Neural cell (in vitro differentiated cells): Measurements from ENCODE around the gene MAGI2. TPM values are rescaled to one million over a fixed set of nuclear protein-coding genes. Genes with fewer than 3 reads are reported as not detected.
"Not testable (repeated sequence)": the region's sequence is repeated elsewhere in the genome, so short reads cannot be mapped to it uniquely, and the experiment has no call there.

Experiments used
- H2AFZ ChIP-seq: fragments of 200-600, 300-800 bp; sonication (generic), shearing (Covaris generic); 2 replicates; pipeline ENCODE4 v1.6.0; 2014; ENCODE audit warnings: low read depth, mild to moderate bottlenecking, antibody characterized with exemption, low read length, moderate library complexity
- H3F3A ChIP-seq: fragments of 200-600 bp; shearing (Covaris generic); 2 replicates; pipeline ENCODE4 v1.6.1; 2016; ENCODE audit warnings: mild to moderate bottlenecking, moderate library complexity, mixed read lengths, antibody characterized with exemption, low read length; ENCODE audit not compliant: insufficient read depth, poor library complexity, severe bottlenecking
- H3K27ac ChIP-seq: fragments of 200-600, 300-800 bp; sonication (generic), shearing (Covaris generic); 2 replicates; pipeline ENCODE4 v1.5.1; 2014; ENCODE audit warnings: mild to moderate bottlenecking, low read length, moderate library complexity
- H3K27me3 ChIP-seq: fragments of 300-800, 200-600 bp; sonication (generic), shearing (Covaris generic); 2 replicates; pipeline ENCODE4 v1.6.0; 2014; ENCODE audit warnings: mild to moderate bottlenecking, low read depth, low read length, moderate library complexity; ENCODE audit not compliant: insufficient read depth
- H3K36me3 ChIP-seq: fragments of 300-800, 200-600 bp; sonication (generic), shearing (Covaris generic); 2 replicates; pipeline ENCODE4 v1.5.1; 2014; ENCODE audit warnings: mild to moderate bottlenecking, antibody characterized with exemption, low read length, moderate library complexity; ENCODE audit not compliant: insufficient read depth
- H3K4me2 ChIP-seq: fragments of 300-800, 200-600 bp; sonication (generic), shearing (Covaris generic); 2 replicates; pipeline ENCODE4 v1.6.0; 2014; ENCODE audit warnings: mild to moderate bottlenecking, low read length
- H3K4me3 ChIP-seq: fragments of 300-800, 200-600 bp; sonication (generic), shearing (Covaris generic); 2 replicates; pipeline ENCODE4 v1.5.1; 2014; ENCODE audit warnings: mild to moderate bottlenecking, low read length, moderate library complexity
- H3K79me2 ChIP-seq: fragments of 200-600 bp; shearing (Covaris generic); replicated peaks from 2 replicates; pipeline ENCODE4 v1.6.0; 2014; ENCODE audit warnings: mild to moderate bottlenecking, low read length, moderate library complexity; ENCODE audit not compliant: insufficient read depth
- H3K9ac ChIP-seq: fragments of 300-800, 200-600 bp; sonication (generic), shearing (Covaris generic); 2 replicates; pipeline ENCODE4 v1.6.1; 2016; ENCODE audit warnings: mild to moderate bottlenecking, low read length, mixed read lengths
- H3K9me2 ChIP-seq: fragments of 200-600 bp; shearing (Covaris generic); 2 replicates; pipeline ENCODE4 v1.6.1; 2016; ENCODE audit warnings: mild to moderate bottlenecking, low read length, mixed read lengths; ENCODE audit not compliant: insufficient read depth
- H3K9me3 ChIP-seq: fragments of 200-600, 300-800 bp; sonication (generic), shearing (Covaris generic); 2 replicates; pipeline ENCODE4 v1.6.1; 2016; ENCODE audit warnings: mild to moderate bottlenecking, mixed run types, low read length, moderate library complexity, mixed read lengths
- H4K20me1 ChIP-seq: fragments of 200-600 bp; shearing (Covaris generic); 2 replicates; pipeline ENCODE4 v1.6.1; 2016; ENCODE audit warnings: mild to moderate bottlenecking, mixed run types; ENCODE audit not compliant: insufficient read depth
- CTCF ChIP-seq: fragments of 450-650 bp; IDR thresholded peaks from 2 replicates; pipeline ENCODE4 v1.5.1; 2014; ENCODE audit warnings: antibody characterized with exemption, mild to moderate bottlenecking, moderate library complexity; ENCODE audit not compliant: poor library complexity, severe bottlenecking
- EP300 ChIP-seq: fragments of 450-650 bp; conservative IDR thresholded peaks from 2 replicates; pipeline ENCODE4 v1.6.1; 2014; ENCODE audit warnings: antibody characterized with exemption, mild to moderate bottlenecking, moderate library complexity; ENCODE audit not compliant: poor library complexity, severe bottlenecking
- EZH2 ChIP-seq: fragments of 200-600, 300-800 bp; shearing (Covaris generic), sonication (generic); IDR thresholded peaks from 2 replicates; pipeline ENCODE4 v1.6.1; 2014; ENCODE audit warnings: antibody characterized with exemption, low read length, borderline replicate concordance, mild to moderate bottlenecking; ENCODE audit not compliant: insufficient read depth, poor library complexity, severe bottlenecking
- MXI1 ChIP-seq: fragments of 450-650 bp; conservative IDR thresholded peaks from 2 replicates; pipeline ENCODE4 v1.6.1; 2014; ENCODE audit warnings: antibody characterized with exemption, mild to moderate bottlenecking; ENCODE audit not compliant: poor library complexity, severe bottlenecking
- POLR2AphosphoS5 ChIP-seq: IDR thresholded peaks from 2 replicates; pipeline ENCODE4 v1.6.1; 2012
- RAD21 ChIP-seq: fragments of 450-650 bp; conservative IDR thresholded peaks from 2 replicates; pipeline ENCODE4 v1.6.1; 2014; ENCODE audit warnings: antibody characterized with exemption, mild to moderate bottlenecking, moderate library complexity
- REST ChIP-seq: IDR thresholded peaks from 2 replicates; pipeline ENCODE4 v1.6.1; 2012; ENCODE audit warnings: borderline replicate concordance
- SMC3 ChIP-seq: fragments of 450-650 bp; conservative IDR thresholded peaks from 2 replicates; pipeline ENCODE4 v1.6.1; 2014; ENCODE audit warnings: antibody characterized with exemption, mild to moderate bottlenecking, moderate library complexity; ENCODE audit not compliant: poor library complexity
- TAF1 ChIP-seq: IDR thresholded peaks from 2 replicates; pipeline ENCODE4 v1.6.1; 2012; ENCODE audit warnings: low read depth
- polyA plus RNA-seq: library from polyadenylated mRNA; depleted of rRNA; stranded (reverse); fragments of >200 nt; gene quantifications from 2 replicates; pipeline ENCODE4 v1.2.3, GENCODE V29; 2014

The MAGI2 gene
- polyA plus RNA-seq, 1 donor from 2014 or later = 19.3 TPM

- H3F3A ChIP-seq = no peaks in the 10 kb centered on the region
- no peak overlapping the region for H3K4me2 ChIP-seq
- TF ChIP-seq RAD21 = no peak
- no peak for TF ChIP-seq CTCF
- no peak for TF ChIP-seq SMC3
- TF ChIP-seq EP300 = no peak
- no peak for TF ChIP-seq TAF1
- no peak for TF ChIP-seq EZH2
- no peak for TF ChIP-seq POLR2AphosphoS5
- TF ChIP-seq MXI1 = no peak
- no peak for TF ChIP-seq REST
Measured at GRCh38 chr7:78326189-78326588, 1127.3 kb downstream of the MAGI2 start.

GRCh38 chr7:78323118-78323517 lies 1130.3 kb downstream of the MAGI2 start:
- Histone ChIP-seq H3K9me3 (no peaks in the 10 kb centered on the region), H3K27ac (no peak overlapping the region), H3K9ac (no peak overlapping the region)

More at GRCh38 chr7:78326189-78326588, 1127.3 kb downstream of the MAGI2 start:
- H3K9me2 ChIP-seq = no peaks in the 10 kb centered on the region
- no peaks in the 10 kb centered on the region for H3K27me3 ChIP-seq
- H3K9ac ChIP-seq = no peak overlapping the region
- no peak overlapping the region for H2AFZ ChIP-seq
- H3K4me3 ChIP-seq = no peak overlapping the region
- H3K9me3 ChIP-seq = no peaks in the 10 kb centered on the region
- H4K20me1 ChIP-seq = no peaks in the 10 kb centered on the region
- no peaks in the 10 kb centered on the region for H3K36me3 ChIP-seq
- H3K27ac ChIP-seq = no peak overlapping the region
- no peaks in the 10 kb centered on the region for H3K79me2 ChIP-seq

GRCh38 chr7:78322231-78322630 lies 1131.2 kb downstream of the MAGI2 start:
- not testable (repeated sequence) for H3K27ac ChIP-seq, H3K36me3 ChIP-seq, H4K20me1 ChIP-seq, H3K9me2 ChIP-seq, H3F3A ChIP-seq, H3K27me3 ChIP-seq, H3K4me3 ChIP-seq, H3K4me2 ChIP-seq, H3K79me2 ChIP-seq, H3K9ac ChIP-seq, H2AFZ ChIP-seq, H3K9me3 ChIP-seq

More at GRCh38 chr7:78323118-78323517, 1130.3 kb downstream of the MAGI2 start:
- H4K20me1 ChIP-seq = no peaks in the 10 kb centered on the region
- H2AFZ ChIP-seq = no peak overlapping the region
- no peak for TF ChIP-seq EZH2
- no peak for TF ChIP-seq CTCF
- no peaks in the 10 kb centered on the region for H3K27me3 ChIP-seq
- H3K79me2 ChIP-seq = no peaks in the 10 kb centered on the region
- H3K4me3 ChIP-seq = no peak overlapping the region
- no peak overlapping the region for H3K4me2 ChIP-seq
- H3K36me3 ChIP-seq = no peaks in the 10 kb centered on the region
- H3F3A ChIP-seq = no peaks in the 10 kb centered on the region
- H3K9me2 ChIP-seq = no peaks in the 10 kb centered on the region
